GM12865 (cell line): Measurements from ENCODE around the gene ETV6.

Source experiments
- DNase-seq: peaks from one replicate; pipeline ENCODE4 v3.0.0; 2010; ENCODE audit warnings: low read depth
- H3K4me3 ChIP-seq: 2 replicates; pipeline ENCODE4 v1.5.1; 2011; ENCODE audit warnings: mild to moderate bottlenecking, low read depth, low read length, control low read depth
- TF ChIP-seq, protein P1 (sequence below): IDR thresholded peaks from 2 replicates; pipeline ENCODE4 v1.5.1; 2011; ENCODE audit warnings: low read length, control low read depth, low read depth, inconsistent platforms; ENCODE audit not compliant: insufficient read depth; ENCODE audit errors: missing control alignments

The ETV6 gene

DNA sequence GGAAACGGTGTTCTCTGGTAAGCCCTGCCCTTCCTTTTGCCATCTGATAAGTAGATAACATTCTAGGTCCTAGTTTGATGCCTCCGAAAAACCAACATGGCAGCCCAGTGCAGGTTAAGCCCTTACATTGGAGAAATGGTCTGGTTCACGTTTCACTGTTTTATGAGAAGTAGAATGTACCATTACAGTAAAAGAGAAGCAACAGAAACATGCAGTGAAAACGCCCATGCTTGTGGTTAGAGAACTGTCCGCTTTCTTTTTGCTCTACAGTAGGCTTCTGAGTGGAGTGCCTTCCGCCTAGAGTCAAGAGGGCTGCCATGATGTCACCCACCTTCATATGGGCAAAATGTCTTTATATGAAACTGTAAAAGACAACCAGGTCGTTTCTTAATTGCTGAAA, 230.9 kb downstream of the ETV6 start:
- TF ChIP-seq, protein P1, sequence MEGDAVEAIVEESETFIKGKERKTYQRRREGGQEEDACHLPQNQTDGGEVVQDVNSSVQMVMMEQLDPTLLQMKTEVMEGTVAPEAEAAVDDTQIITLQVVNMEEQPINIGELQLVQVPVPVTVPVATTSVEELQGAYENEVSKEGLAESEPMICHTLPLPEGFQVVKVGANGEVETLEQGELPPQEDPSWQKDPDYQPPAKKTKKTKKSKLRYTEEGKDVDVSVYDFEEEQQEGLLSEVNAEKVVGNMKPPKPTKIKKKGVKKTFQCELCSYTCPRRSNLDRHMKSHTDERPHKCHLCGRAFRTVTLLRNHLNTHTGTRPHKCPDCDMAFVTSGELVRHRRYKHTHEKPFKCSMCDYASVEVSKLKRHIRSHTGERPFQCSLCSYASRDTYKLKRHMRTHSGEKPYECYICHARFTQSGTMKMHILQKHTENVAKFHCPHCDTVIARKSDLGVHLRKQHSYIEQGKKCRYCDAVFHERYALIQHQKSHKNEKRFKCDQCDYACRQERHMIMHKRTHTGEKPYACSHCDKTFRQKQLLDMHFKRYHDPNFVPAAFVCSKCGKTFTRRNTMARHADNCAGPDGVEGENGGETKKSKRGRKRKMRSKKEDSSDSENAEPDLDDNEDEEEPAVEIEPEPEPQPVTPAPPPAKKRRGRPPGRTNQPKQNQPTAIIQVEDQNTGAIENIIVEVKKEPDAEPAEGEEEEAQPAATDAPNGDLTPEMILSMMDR, result no peak
- H3K4me3 ChIP-seq, result no peak overlapping the region
- DNase-seq, result no peak

DNA sequence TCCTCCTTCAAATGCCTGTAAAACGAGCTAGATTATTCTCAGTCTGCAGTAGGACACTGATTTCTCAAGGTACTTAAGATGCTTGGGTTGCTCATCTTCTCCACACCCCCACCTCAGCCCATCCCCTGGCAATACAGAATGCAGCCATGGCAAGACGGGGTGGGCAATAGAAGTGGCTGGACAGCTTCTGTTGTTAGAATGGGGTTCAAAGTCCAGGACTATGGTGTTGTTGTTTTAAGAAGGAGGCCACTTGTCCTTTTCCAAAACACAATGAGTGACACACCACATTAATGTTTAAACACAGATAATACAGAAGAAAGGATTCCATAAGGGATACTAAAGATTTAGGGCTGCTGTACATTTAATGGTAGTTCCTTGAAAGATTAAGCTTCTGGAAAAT, 232.4 kb downstream of the ETV6 start:
- no peak for DNase-seq
- TF ChIP-seq, protein P1, result no peak

DNA sequence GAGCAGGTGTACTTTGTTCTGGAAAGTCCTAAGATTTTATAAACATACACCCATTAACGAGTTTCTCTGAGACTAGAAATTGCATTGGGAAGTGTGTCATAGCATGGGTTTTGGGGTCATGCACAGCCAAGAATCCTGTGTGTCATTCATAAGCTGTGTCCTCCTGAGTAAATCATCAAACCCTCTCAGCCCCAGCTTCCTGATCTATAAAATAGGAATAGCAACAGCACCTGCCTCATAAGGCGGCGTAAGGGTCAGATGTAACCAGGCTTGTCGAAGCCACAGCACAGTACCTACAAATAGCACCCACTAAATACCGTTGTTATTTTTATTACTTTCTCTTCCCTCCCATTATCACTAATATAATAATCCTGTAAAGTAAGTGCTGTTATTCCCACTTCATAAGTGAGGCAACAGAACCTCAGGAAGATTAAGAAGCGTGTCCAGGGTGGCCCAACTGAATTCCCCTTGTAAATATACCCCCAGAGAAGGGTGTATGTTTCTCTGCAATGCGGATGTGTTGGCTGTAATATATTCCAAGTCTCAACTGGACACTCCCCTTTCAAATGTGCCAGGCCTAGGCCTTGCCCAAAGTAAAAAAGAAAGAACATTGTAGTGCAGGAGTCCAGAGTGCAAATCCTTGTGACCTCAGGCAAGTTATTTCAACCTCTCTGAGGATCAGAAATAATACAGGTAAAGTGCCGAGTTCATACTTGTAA, 233.0 kb downstream of the ETV6 start:
- DNase-seq, result no peak
- TF ChIP-seq, protein P1, result no peak
- H3K4me3 ChIP-seq, result no peak overlapping the region

More for the DNA sequence above, 232.4 kb downstream of the ETV6 start:
- no peak overlapping the region for H3K4me3 ChIP-seq

DNA sequence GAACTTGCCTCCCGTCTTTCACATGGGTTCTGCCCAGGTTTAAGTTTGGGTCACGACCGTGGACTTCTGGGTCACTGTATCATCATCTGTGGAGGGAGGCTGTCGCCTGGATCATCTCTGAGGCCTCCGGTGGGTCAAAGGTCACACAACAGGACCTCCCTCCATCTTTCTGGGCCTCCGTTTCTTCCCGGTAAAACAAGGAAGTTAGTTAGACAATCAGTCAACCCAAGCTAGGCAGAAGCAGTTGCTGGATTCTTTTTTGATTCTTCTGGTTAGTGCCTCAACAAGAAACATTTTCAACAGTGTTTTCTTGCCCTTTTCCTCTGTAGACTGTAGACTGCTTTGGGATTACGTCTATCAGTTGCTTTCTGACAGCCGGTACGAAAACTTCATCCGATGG, 234.6 kb downstream of the ETV6 start:
- DNase-seq, result no peak
- TF ChIP-seq, protein P1, result no peak

DNA sequence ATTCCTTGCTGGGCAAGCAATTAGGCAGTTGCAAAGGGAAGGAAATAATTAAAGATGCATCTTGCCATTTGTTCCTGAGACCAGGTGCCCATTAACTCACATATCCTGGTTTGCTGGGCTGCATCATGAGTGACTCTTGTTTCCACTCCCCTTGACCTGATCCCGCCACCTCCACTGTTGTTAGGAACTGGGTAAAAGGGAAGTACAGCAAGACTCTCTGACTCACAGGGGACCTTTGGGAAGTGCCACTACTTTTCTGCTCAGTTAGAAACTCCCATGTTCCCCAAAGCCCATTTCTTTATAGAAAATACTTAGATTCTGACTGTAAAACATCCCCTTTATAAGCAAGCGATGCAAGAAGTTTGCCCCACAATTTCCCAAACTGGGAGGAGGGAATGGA, 235.2 kb downstream of the ETV6 start:
- TF ChIP-seq, protein P1, result no peak
- no peak for DNase-seq
- no peak overlapping the region for H3K4me3 ChIP-seq

More for the DNA sequence above, 234.6 kb downstream of the ETV6 start:
- H3K4me3 ChIP-seq, result no peak overlapping the region

DNA sequence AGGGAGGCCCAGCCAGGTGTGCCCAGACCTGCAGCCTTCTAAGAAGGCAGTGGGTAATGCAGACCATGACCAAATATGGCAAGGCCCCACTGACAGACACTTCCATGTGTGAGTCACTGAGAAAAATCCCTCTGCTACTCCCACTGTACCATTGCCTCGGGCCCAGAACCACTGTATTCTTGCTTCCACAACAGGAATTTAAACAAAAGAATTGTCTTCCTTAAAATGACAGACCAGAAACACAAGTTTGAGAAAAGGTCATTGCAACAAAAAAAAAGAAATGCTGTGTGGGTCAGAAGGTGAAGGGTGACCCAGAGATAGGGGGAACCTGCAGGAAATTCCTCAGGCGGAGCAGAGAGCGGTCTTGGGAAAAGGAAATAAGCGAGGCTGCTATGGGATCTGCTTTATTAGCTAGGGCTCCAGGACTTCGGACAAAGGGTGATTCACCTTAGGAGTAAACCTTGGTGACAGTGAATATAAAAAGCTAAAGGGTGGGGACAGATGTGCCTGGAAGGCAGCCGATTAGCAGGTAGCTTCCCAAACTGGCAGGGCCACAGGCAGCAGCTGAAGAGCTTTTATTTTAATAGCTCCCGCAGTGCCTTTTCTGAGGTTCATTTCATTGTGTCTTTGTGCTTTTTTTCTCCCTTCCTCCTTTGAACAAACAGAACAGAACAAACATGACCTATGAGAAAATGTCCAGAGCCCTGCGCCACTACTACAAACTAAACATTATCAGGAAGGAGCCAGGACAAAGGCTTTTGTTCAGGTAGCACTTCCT, 236.0 kb downstream of the ETV6 start:
- no peak for DNase-seq
- H3K4me3 ChIP-seq, result no peak overlapping the region
- TF ChIP-seq, protein P1, result no peak
